GM13976 (cell line): Measurements from ENCODE around the gene RUFY3.

Experiments used
- DNase-seq: peaks from one replicate; pipeline ENCODE4 v3.0.0; 2012; ENCODE audit warnings: low spot score
- in situ Hi-C: fragments of 300-500 bp; cut with MboI; formaldehyde crosslinking; loops from one replicate; pipeline ENCODE4 v1.12.0; 2022; ENCODE audit warnings: low sequenced_read_pairs, mixed read lengths, inconsistent platforms; ENCODE audit not compliant: unreplicated experiment
- TF ChIP-seq, protein P1 (sequence below): IDR thresholded peaks from 2 replicates; pipeline ENCODE4 v1.5.1; 2012; ENCODE audit warnings: borderline replicate concordance, mild to moderate bottlenecking; ENCODE audit not compliant: insufficient read depth; ENCODE audit errors: extremely low read depth, missing control alignments, control extremely low read depth

The RUFY3 gene

DNA sequence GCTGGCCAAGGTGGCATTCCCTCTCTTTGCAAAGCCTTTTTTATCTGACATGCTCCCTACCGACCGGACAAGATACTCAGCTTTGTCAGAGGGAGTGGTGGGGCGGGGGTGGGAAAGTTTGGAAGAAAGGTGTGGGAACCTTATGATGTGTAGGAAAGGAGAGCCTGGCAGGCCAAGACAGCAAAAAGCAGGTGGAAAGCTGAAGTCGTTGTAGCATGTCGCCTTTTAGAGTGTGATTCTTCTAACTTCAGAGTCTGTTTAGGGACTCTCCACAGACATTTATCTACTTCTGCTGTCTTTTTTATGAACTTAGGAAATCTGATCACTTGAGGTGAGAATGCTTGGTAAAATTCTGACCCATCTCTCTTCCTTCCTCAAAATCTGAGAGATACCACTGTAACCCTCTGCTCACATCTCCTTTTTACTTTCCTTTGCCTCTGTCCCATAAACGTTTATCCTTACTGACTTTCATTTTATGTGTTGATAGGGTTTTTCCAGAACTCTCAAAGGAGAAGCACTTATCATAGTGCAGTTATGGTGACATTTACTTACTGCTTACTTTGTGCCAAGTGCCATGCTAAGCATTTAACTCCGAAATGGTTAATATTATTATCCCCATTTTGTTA is 8.2 kb upstream of the RUFY3 start:
- DNase-seq: no peak
- in situ Hi-C loops: no loop called here
- TF ChIP-seq, protein P1, sequence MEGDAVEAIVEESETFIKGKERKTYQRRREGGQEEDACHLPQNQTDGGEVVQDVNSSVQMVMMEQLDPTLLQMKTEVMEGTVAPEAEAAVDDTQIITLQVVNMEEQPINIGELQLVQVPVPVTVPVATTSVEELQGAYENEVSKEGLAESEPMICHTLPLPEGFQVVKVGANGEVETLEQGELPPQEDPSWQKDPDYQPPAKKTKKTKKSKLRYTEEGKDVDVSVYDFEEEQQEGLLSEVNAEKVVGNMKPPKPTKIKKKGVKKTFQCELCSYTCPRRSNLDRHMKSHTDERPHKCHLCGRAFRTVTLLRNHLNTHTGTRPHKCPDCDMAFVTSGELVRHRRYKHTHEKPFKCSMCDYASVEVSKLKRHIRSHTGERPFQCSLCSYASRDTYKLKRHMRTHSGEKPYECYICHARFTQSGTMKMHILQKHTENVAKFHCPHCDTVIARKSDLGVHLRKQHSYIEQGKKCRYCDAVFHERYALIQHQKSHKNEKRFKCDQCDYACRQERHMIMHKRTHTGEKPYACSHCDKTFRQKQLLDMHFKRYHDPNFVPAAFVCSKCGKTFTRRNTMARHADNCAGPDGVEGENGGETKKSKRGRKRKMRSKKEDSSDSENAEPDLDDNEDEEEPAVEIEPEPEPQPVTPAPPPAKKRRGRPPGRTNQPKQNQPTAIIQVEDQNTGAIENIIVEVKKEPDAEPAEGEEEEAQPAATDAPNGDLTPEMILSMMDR: no peak

GRCh38 chr4:70714079-70714887 is 7.5 kb upstream of the RUFY3 start:
- no peak for DNase-seq
- TF ChIP-seq, protein P1: no peak
- in situ Hi-C loops: no loop called here

GRCh38 chr4:70715097-70715496 is 6.7 kb upstream of the RUFY3 start:
- TF ChIP-seq, protein P1: no peak
- DNase-seq: no peak
- in situ Hi-C loops: no loop called here

- in situ Hi-C loops: no loop called here
- TF ChIP-seq, protein P1: no peak
- DNase-seq: no peak
These were observed 2.8 kb upstream of the RUFY3 start for GRCh38 chr4:70718811-70719604.

DNA sequence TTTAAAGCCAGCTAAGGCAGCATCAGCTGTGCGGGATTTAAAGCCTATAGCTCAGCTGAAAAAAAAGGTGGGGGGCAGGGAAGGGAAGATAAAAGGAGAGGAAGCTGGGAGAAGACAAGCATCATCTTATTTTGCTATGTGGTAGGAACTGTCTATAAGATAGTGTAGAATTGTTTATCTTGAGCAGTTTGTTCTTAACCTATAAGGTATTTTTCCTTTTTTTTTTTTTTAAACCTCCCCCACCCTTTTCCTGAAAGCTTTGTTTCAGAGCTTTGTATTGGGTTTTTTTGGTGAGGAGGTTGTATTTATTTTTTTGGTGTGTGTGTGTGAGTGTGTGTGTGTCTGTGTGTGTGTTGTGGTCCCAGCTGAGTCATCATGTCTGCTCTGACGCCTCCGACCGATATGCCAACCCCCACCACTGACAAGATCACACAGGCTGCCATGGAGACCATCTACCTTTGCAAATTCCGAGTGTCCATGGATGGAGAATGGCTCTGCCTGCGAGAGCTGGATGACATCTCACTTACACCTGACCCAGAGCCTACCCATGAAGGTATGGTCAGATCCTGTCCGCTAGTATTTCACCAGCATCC is 531 bp downstream of the RUFY3 start:
- in situ Hi-C loops: no loop called here
- TF ChIP-seq, protein P1: no peak
- no peak for DNase-seq

- TF ChIP-seq, protein P1: no peak
- in situ Hi-C loops: no loop called here
- DNase-seq: no peak
These were observed 2.7 kb downstream of the RUFY3 start for GRCh38 chr4:70724463-70724862.
